Activated T-helper 2 cell treated with anti-CD3 and anti-CD28 coated beads, Interferon-gamma antibody, Interleukin-2, Interleukin-4, amounts not matched to agents 10 μg/mL and 5 μg/mL and 100 μg/mL, durations not matched to agents 14 hours and 24 hours and 36 hours (primary cell): ENCODE measurements around the gene TCF19. TPM values are rescaled to one million over a fixed set of nuclear protein-coding genes. Genes with fewer than 3 reads are reported as not detected.
"Not testable (repeated sequence)": the region's sequence is repeated elsewhere in the genome, so short reads cannot be mapped to it uniquely, and the experiment has no call there.

Experiments used
- DNase-seq: peaks from one replicate; pipeline ENCODE4 v3.0.0; 2021; ENCODE audit warnings: low spot score
- H3K27ac Mint-ChIP-seq: one replicate; pipeline ENCODE4 v1.8.0; 2021; ENCODE audit warnings: mixed read lengths
- H3K27me3 Mint-ChIP-seq: one replicate; pipeline ENCODE4 v1.8.0; 2021; ENCODE audit warnings: low read depth, mixed read lengths
- H3K36me3 Mint-ChIP-seq: one replicate; pipeline ENCODE4 v1.8.0; 2021; ENCODE audit warnings: low read depth, mixed read lengths
- H3K4me1 Mint-ChIP-seq: one replicate; pipeline ENCODE4 v1.8.0; 2021; ENCODE audit warnings: low read depth, mixed read lengths
- H3K4me3 Mint-ChIP-seq: one replicate; pipeline ENCODE4 v1.8.0; 2021; ENCODE audit warnings: low read depth, mild to moderate bottlenecking, moderate library complexity, mixed read lengths
- H3K9me3 Mint-ChIP-seq: one replicate; pipeline ENCODE4 v1.8.0; 2021; ENCODE audit warnings: mixed read lengths
- intact Hi-C: fragments of 100-400 bp; cut with micrococcal nuclease; formaldehyde crosslinking; loops from one replicate; pipeline ENCODE4 v1.15.1; 2023
- total RNA-seq: library from RNA; stranded (reverse); gene quantifications from 2 replicates; pipeline ENCODE4 v1.2.3, GENCODE V29; 2022

TCF19 gene
- total RNA-seq, 1 donor from 2014 or later: 82.0 TPM

GRCh38 chr6:31197559-31198305 is 39.3 kb downstream of the TCF19 start:
- H3K4me1 Mint-ChIP-seq: peaks cover 20% of the 10 kb centered on the region
- H3K27me3 Mint-ChIP-seq: no peaks in the 10 kb centered on the region
- peak overlapping the region; percentile 96 for H3K4me3 Mint-ChIP-seq
- intact Hi-C loops: loop anchor here (1.0 to 2.0 kb wide), 4 partner anchors 39 to 170 kb away; partner anchors contain the start of genes HLA-B, HLA-C and TCF19
- H3K36me3 Mint-ChIP-seq: peaks cover 33% of the 10 kb centered on the region
- peak; percentile 95 for DNase-seq
- peaks cover 4% of the 10 kb centered on the region for H3K9me3 Mint-ChIP-seq
- H3K27ac Mint-ChIP-seq: peak overlapping the region; percentile 99

DNA sequence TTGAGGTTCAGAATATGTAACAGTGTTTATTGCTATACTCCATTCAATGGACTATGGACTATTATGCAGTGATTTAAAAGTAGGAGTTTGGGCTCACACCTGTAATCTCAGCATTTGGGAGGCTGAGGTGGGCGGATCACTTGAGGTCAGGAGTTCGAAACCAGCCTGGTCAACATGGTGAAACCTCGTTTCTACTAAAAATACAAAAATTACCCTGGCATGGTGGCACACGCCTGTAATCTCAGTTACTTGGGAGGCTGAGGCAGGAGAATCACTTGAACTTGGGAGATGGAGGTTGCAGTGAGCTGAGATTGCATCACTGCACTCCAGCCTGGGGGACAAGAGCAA is 40.7 kb downstream of the TCF19 start:
- H3K9me3 Mint-ChIP-seq: not testable (repeated sequence)

DNA sequence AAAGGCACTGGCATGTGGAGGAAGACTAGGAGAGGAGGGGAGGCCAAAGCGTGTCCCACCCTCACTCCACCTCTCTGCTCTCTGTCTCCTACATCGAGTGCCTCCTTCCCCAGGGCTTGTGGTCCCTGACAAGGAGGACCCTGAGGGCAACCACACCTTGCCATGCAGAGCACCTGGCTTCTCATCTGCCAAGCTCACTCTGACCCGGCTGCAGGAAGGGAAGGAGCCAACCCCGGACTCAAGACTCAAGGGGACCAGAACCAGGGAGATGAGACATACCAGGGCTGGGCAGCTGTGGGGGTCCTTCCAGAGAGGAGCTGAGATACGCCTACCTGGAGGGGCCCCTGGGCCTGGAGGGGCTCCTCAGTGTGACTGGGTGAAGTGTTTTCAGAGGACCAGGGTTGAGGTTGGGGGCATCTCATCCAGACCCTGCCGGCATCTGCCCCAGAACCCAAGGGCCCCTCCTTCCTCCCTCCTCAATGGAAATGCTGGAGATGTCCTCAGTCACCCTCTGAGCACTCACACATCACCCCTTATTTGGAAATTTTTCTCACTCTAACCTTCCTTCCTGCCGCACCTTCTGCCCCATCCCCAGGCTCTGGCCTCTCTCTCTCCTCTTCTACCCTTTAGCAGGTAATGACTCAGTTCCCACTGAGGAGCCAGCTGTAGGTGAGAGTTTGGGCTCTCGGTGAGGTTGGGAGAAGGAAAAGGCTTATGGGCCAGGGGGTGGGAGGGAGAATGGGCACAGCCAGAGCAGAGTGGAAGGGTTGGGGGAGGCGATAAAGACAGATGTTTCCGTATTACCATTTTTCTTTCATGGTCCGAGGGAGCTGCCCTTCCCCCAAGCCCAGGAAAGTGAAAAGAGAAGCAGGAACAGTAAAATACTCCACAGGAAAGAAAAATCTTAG is 44.1 kb downstream of the TCF19 start:
- peaks cover 30% of the 10 kb centered on the region for H3K36me3 Mint-ChIP-seq
- peak overlapping the region; percentile 98 for H3K27ac Mint-ChIP-seq
- H3K4me1 Mint-ChIP-seq: peaks cover 43% of the 10 kb centered on the region
- no peak for DNase-seq
- H3K9me3 Mint-ChIP-seq: peaks cover 4% of the 10 kb centered on the region
- no peaks in the 10 kb centered on the region for H3K27me3 Mint-ChIP-seq
- H3K4me3 Mint-ChIP-seq: peak overlapping the region; percentile 51
- intact Hi-C loops: no loop called here

More for the DNA sequence above, 40.7 kb downstream of the TCF19 start:
- peaks cover 33% of the 10 kb centered on the region for H3K4me1 Mint-ChIP-seq
- H3K27ac Mint-ChIP-seq: peak overlapping the region; percentile 81
- H3K4me3 Mint-ChIP-seq: peak overlapping the region; percentile 96
- H3K27me3 Mint-ChIP-seq, intact Hi-C loops, DNase-seq: not testable (repeated sequence)
- peaks cover 33% of the 10 kb centered on the region for H3K36me3 Mint-ChIP-seq

DNA sequence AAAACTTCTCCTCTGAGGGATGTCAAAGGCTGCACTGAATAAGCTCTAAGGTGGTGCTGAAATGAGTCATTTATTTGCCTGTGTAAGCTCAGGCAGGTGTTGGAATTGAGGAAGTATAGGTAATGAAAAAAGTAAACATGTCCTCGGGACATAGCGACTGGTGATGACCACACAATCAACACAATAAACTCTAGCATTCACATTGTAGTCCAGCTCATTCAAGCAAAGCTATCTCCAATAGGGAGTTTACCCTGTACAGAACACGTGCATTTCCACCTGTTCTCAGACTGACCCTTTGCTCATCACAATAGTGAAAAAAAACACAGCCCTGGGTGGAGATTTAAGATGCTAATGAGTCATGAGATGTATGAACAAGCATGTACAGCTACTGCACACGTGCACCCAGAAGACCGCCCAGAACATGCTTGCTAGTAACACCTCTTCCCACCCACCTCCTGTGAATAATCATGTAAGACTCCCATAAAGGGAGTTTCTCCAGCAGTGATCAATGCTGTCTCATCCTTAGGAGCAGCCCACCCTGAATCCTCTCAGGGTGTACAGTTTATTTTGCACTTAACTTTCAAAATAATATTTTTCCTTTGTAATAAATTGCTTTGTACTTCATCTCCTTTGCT is 45.1 kb downstream of the TCF19 start:
- H3K4me1 Mint-ChIP-seq: peaks cover 41% of the 10 kb centered on the region
- peak overlapping the region; percentile 98 for H3K27ac Mint-ChIP-seq
- DNase-seq: peak; percentile 51
- H3K27me3 Mint-ChIP-seq: no peaks in the 10 kb centered on the region
- H3K9me3 Mint-ChIP-seq: peaks cover 4% of the 10 kb centered on the region
- H3K36me3 Mint-ChIP-seq: peaks cover 30% of the 10 kb centered on the region
- intact Hi-C loops: no loop called here
- H3K4me3 Mint-ChIP-seq: peak overlapping the region; percentile 90

GRCh38 chr6:31204751-31205145 is 46.4 kb downstream of the TCF19 start:
- Mint-ChIP-seq H3K4me3 (peak overlapping the region; percentile 90), H3K4me1 (peaks cover 33% of the 10 kb centered on the region), H3K27ac (peak overlapping the region; percentile 98), H3K9me3 (peaks cover 4% of the 10 kb centered on the region), H3K36me3 (peaks cover 23% of the 10 kb centered on the region), H3K27me3 (no peaks in the 10 kb centered on the region)
- DNase-seq: no peak
- intact Hi-C loops: loop anchor here (2.0 kb wide), 1 partner anchor 68 kb away; the partner anchor contains the start of gene HLA-C

- Mint-ChIP-seq H3K4me3 (peak overlapping the region; percentile 38), H3K27me3 (no peaks in the 10 kb centered on the region)
- DNase-seq: no peak
Measured at GRCh38 chr6:31205638-31206037, 47.2 kb downstream of the TCF19 start.

DNA sequence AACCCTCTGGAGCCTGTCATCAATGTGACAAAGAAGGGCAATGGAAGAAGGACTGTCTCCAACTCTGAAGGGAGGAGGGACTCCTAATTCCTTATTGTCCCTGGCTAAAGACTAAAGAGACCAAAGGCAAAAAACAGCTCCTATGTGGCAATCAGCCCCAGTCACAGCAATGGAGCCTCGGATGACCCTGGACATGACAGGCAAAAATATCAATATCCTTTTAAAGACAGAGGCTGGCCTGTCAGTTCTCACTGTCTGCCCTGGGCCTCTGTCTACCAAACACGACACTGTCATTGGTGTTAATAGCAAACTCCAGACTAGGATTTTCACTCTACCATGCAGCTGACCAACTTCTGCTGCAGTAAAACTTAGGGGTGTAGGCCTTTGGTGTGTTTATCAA is 50.1 kb downstream of the TCF19 start:
- Mint-ChIP-seq H3K27me3 (peaks cover 1% of the 10 kb centered on the region), H3K4me1 (peaks cover 17% of the 10 kb centered on the region), H3K36me3 (no peaks in the 10 kb centered on the region), H3K9me3 (no peaks in the 10 kb centered on the region), H3K27ac (no peak overlapping the region), H3K4me3 (no peak overlapping the region)
- intact Hi-C loops: no loop called here
- no peak for DNase-seq

More at GRCh38 chr6:31205638-31206037, 47.2 kb downstream of the TCF19 start:
- H3K36me3 Mint-ChIP-seq: peaks cover 16% of the 10 kb centered on the region
- H3K9me3 Mint-ChIP-seq: peaks cover 4% of the 10 kb centered on the region
- intact Hi-C loops: loop anchor here (2.0 kb wide), 1 partner anchor 67 kb away; the partner anchor contains the start of gene HLA-C
- peaks cover 33% of the 10 kb centered on the region for H3K4me1 Mint-ChIP-seq
- H3K27ac Mint-ChIP-seq: peak overlapping the region; percentile 70

DNA sequence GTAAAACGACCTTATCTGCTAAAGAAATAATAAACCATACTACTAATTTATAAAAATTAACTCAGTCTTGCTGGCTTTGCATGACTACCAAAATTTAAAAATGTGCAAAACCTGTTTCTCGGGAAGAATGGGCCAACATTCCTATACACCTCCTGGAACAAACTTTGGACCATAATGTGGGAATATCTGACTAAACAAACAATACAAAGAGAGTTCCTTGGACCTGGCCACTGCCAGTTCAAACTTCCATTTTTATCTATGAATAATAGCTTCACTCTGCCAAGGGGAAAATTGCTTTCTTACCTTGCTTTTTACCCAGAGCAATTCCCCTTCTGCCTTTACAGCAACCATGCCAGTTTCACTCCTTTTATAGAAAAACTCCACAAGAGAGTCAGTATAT is 50.7 kb downstream of the TCF19 start:
- no peak for DNase-seq
- Mint-ChIP-seq H3K27ac (no peak overlapping the region), H3K36me3 (no peaks in the 10 kb centered on the region), H3K4me1 (peaks cover 12% of the 10 kb centered on the region), H3K9me3 (no peaks in the 10 kb centered on the region), H3K4me3 (no peak overlapping the region), H3K27me3 (peaks cover 1% of the 10 kb centered on the region)
- intact Hi-C loops: no loop called here

GRCh38 chr6:31210123-31210522 is 51.7 kb downstream of the TCF19 start:
- H3K4me3 Mint-ChIP-seq: no peak overlapping the region

GRCh38 chr6:31210741-31211532 is 52.5 kb downstream of the TCF19 start:
- intact Hi-C loops: no loop called here
- H3K36me3 Mint-ChIP-seq: no peaks in the 10 kb centered on the region
- DNase-seq: no peak
- peaks cover 1% of the 10 kb centered on the region for H3K9me3 Mint-ChIP-seq
- peaks cover under 1% of the 10 kb centered on the region for H3K4me1 Mint-ChIP-seq
- peaks cover 1% of the 10 kb centered on the region for H3K27me3 Mint-ChIP-seq
- H3K27ac Mint-ChIP-seq: no peak overlapping the region
- H3K4me3 Mint-ChIP-seq: no peak overlapping the region

More at GRCh38 chr6:31210123-31210522, 51.7 kb downstream of the TCF19 start:
- Mint-ChIP-seq H3K36me3 (no peaks in the 10 kb centered on the region), H3K27me3 (peaks cover 1% of the 10 kb centered on the region), H3K9me3 (no peaks in the 10 kb centered on the region), H3K27ac (no peak overlapping the region), H3K4me1 (peaks cover 5% of the 10 kb centered on the region)
- no peak for DNase-seq
- intact Hi-C loops: no loop called here
